Esophagus squamous epithelium (tissue), 4 donors: ENCODE data around the gene ATG14.

Experiments
- POLR2A ChIP-seq, 4 donors: fragments of 450-650 bp; IDR thresholded peaks; one replicate each; pipeline ENCODE4 v1.6.1; 2017; ENCODE audit warnings: antibody characterized with exemption in 4 of 4, mild to moderate bottlenecking in 4 of 4, moderate library complexity in 3 of 4
- TF ChIP-seq, protein P1 (sequence below), 6 experiments: fragments of 450-650 bp in 4 of 6; fragments of 200-600 bp in 2 of 6; sonication (generic) in 2 of 6; IDR thresholded peaks; one replicate each; pipeline ENCODE4 v1.5.1; 2016 to 2019; ENCODE audit warnings: antibody characterized with exemption in 6 of 6, mild to moderate bottlenecking in 4 of 6, moderate library complexity in 4 of 6

DNA sequence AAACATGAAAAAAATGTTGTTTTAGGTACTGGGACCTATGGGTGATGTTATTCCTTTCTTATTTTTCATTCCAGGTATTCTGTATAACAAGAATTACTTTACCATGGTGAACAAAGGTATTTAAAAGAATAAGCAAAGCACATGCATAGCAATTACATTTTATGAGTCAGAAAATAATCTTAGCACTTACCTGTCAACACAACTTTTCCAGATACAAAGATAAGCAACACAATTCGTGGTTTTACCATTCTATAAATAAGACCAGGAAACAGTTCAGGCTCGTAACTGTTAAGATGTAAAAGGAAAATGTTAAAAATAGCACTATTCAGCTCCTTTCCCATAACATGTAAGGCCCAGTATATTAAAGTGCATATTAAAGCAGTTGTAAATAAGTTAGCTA, 12.3 kb upstream of the ATG14 start:
- TF ChIP-seq, protein P1, sequence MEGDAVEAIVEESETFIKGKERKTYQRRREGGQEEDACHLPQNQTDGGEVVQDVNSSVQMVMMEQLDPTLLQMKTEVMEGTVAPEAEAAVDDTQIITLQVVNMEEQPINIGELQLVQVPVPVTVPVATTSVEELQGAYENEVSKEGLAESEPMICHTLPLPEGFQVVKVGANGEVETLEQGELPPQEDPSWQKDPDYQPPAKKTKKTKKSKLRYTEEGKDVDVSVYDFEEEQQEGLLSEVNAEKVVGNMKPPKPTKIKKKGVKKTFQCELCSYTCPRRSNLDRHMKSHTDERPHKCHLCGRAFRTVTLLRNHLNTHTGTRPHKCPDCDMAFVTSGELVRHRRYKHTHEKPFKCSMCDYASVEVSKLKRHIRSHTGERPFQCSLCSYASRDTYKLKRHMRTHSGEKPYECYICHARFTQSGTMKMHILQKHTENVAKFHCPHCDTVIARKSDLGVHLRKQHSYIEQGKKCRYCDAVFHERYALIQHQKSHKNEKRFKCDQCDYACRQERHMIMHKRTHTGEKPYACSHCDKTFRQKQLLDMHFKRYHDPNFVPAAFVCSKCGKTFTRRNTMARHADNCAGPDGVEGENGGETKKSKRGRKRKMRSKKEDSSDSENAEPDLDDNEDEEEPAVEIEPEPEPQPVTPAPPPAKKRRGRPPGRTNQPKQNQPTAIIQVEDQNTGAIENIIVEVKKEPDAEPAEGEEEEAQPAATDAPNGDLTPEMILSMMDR (IDR thresholded peaks at IDR 0.05) = no peak
- TF ChIP-seq POLR2A (IDR thresholded peaks at IDR 0.05) = no peak
